IMR-90 (cell line): ENCODE measurements around the gene BRWD1. TPM values are rescaled to one million over a fixed set of nuclear protein-coding genes. Genes with fewer than 3 reads are reported as not detected.

ENCODE experiments used
- ATAC-seq: fragments of 200-7000 bp; cut with Tn5 transposase; 2 replicates; pipeline ENCODE4 v1.9.1; 2020; ENCODE audit warnings: low read depth, mild to moderate bottlenecking, moderate library complexity
- BruUV-seq: library from RNA; stranded (reverse); fragments of 400-500 nt; replicated peaks from 2 replicates; lab custom pipeline; 2021; lab: Mats Ljungman, UMichigan
- CTCF ChIA-PET: fragments of 300-600 bp; formaldehyde crosslinking; extraction: SDS; loops from one replicate; lab custom pipeline; 2021; ENCODE audit warnings: antibody characterized with exemption; lab: Yijun Ruan, JAX
- POLR2A ChIA-PET: fragments of 300-600 bp; sonication (Branson Sonifier 250); formaldehyde crosslinking; loops from one replicate; lab custom pipeline; 2022; ENCODE audit warnings: antibody characterized with exemption; ENCODE audit not compliant: unreplicated experiment; lab: Charles Lee
- DNase-seq: peaks from one replicate; pipeline ENCODE4 v3.0.0; 2013
- H2AFZ ChIP-seq: replicated peaks from 2 replicates; pipeline ENCODE3; 2013; ENCODE audit warnings: low read length, mild to moderate bottlenecking; ENCODE audit not compliant: poor library complexity
- H2AK5ac ChIP-seq: 2 replicates; pipeline ENCODE4 v1.6.1; 2013; ENCODE audit warnings: low read depth, low read length, inconsistent platforms
- H2AK9ac ChIP-seq: replicated peaks from 2 replicates; pipeline ENCODE3; 2013; ENCODE audit warnings: mild to moderate bottlenecking, low read depth, low read length, moderate library complexity; ENCODE audit not compliant: poor library complexity
- H2BK120ac ChIP-seq: 2 replicates; pipeline ENCODE4 v1.6.1; 2013; ENCODE audit warnings: low read depth, low read length, inconsistent platforms
- H2BK15ac ChIP-seq: 3 replicates; pipeline ENCODE4 v1.6.1; 2013; ENCODE audit warnings: low read depth, low read length, inconsistent platforms
- H2BK20ac ChIP-seq: 2 replicates; pipeline ENCODE4 v1.6.1; 2013; ENCODE audit warnings: low read depth, mild to moderate bottlenecking, inconsistent platforms, low read length, moderate library complexity
- H2BK5ac ChIP-seq: 2 replicates; pipeline ENCODE4 v1.6.1; 2013; ENCODE audit warnings: mild to moderate bottlenecking, low read depth, low read length, inconsistent platforms; ENCODE audit not compliant: poor library complexity, severe bottlenecking
- H3K14ac ChIP-seq: replicated peaks from 2 replicates; pipeline ENCODE4 v1.6.1; 2013; ENCODE audit warnings: low read depth, low read length, inconsistent platforms
- H3K18ac ChIP-seq: 2 replicates; pipeline ENCODE4 v1.6.1; 2013; ENCODE audit warnings: low read depth, low read length, control low read depth
- H3K23ac ChIP-seq: 2 replicates; pipeline ENCODE4 v1.6.1; 2013; ENCODE audit warnings: low read depth, low read length, inconsistent platforms
- H3K27ac ChIP-seq: 2 replicates; pipeline ENCODE4 v1.5.1; 2013; ENCODE audit warnings: mild to moderate bottlenecking, control low read depth, low read length; ENCODE audit not compliant: insufficient read depth
- H3K27me3 ChIP-seq: 2 replicates; pipeline ENCODE4 v1.6.1; 2013; ENCODE audit warnings: low read length; ENCODE audit not compliant: control insufficient read depth, insufficient read depth
- H3K36me3 ChIP-seq: 2 replicates; pipeline ENCODE4 v1.6.1; 2013; ENCODE audit warnings: low read length, mixed read lengths; ENCODE audit not compliant: control insufficient read depth, insufficient read depth
- H3K4ac ChIP-seq: 2 replicates; pipeline ENCODE4 v1.6.1; 2013; ENCODE audit warnings: low read depth, low read length, inconsistent platforms
- H3K4me1 ChIP-seq: 2 replicates; pipeline ENCODE4 v1.6.1; 2013; ENCODE audit warnings: low read length, mixed read lengths; ENCODE audit not compliant: control insufficient read depth, insufficient read depth
- H3K4me2 ChIP-seq: 2 replicates; pipeline ENCODE4 v1.6.1; 2013; ENCODE audit warnings: low read depth, mild to moderate bottlenecking, control low read depth, low read length, moderate library complexity
- H3K4me3 ChIP-seq: 2 replicates; pipeline ENCODE4 v1.5.1; 2013; ENCODE audit warnings: low read depth, mild to moderate bottlenecking, control low read depth, low read length, moderate library complexity; ENCODE audit not compliant: insufficient read depth
- H3K56ac ChIP-seq: 2 replicates; pipeline ENCODE4 v1.6.1; 2013; ENCODE audit warnings: low read length, inconsistent platforms; ENCODE audit not compliant: insufficient read depth; ENCODE audit errors: extremely low read depth
- H3K79me1 ChIP-seq, 2 experiments: 2 replicates each; pipeline ENCODE4 v1.6.1; 2013; ENCODE audit warnings: low read length in 2 of 2, inconsistent platforms in 1 of 2, low read depth in 1 of 2
- H3K9ac ChIP-seq: 2 replicates; pipeline ENCODE4 v1.6.1; 2013; ENCODE audit warnings: low read depth, low read length, control low read depth
- H3K9me1 ChIP-seq: 2 replicates; pipeline ENCODE4 v1.6.1; 2013; ENCODE audit warnings: low read length, inconsistent platforms; ENCODE audit not compliant: insufficient read depth
- H3K9me3 ChIP-seq: 2 replicates; pipeline ENCODE4 v1.6.1; 2013; ENCODE audit warnings: low read length; ENCODE audit not compliant: control insufficient read depth, insufficient read depth
- H4K20me1 ChIP-seq: 2 replicates; pipeline ENCODE4 v1.6.1; 2013; ENCODE audit warnings: low read length, inconsistent platforms; ENCODE audit not compliant: insufficient read depth
- H4K5ac ChIP-seq: 2 replicates; pipeline ENCODE4 v1.6.1; 2013; ENCODE audit warnings: mild to moderate bottlenecking, low read depth, low read length, control low read depth
- H4K8ac ChIP-seq, 2 experiments: 2 replicates each; pipeline ENCODE4 v1.6.1; 2013; ENCODE audit warnings: low read depth in 2 of 2, low read length in 2 of 2, control low read depth in 1 of 2, inconsistent platforms in 1 of 2
- H4K91ac ChIP-seq: 2 replicates; pipeline ENCODE4 v1.6.1; 2013; ENCODE audit warnings: low read depth, low read length, inconsistent platforms; ENCODE audit not compliant: insufficient read depth
- BHLHE40 ChIP-seq: fragments of 150-350 bp; IDR thresholded peaks from 2 replicates; pipeline ENCODE4 v1.6.1; 2016; ENCODE audit warnings: mild to moderate bottlenecking, low read depth, low read length
- MAZ ChIP-seq: IDR thresholded peaks from 2 replicates; pipeline ENCODE4 v1.6.1; 2012; ENCODE audit warnings: low read depth, mild to moderate bottlenecking, low read length, improper control_type of control experiment, moderate library complexity, borderline replicate concordance
- POLR2A ChIP-seq: IDR thresholded peaks from 2 replicates; pipeline ENCODE4 v1.6.1; 2012; ENCODE audit warnings: mild to moderate bottlenecking, low read depth, low read length
- SMC3 ChIP-seq: fragments of 150-350 bp; IDR thresholded peaks from 2 replicates; pipeline ENCODE4 v1.6.1; 2016; ENCODE audit warnings: low read depth, mild to moderate bottlenecking, antibody characterized with exemption, low read length, moderate library complexity
- USF2 ChIP-seq: fragments of 150-350 bp; IDR thresholded peaks from 2 replicates; pipeline ENCODE4 v1.6.1; 2017; ENCODE audit warnings: mild to moderate bottlenecking, antibody characterized with exemption, low read length, low read depth
- WGBS, 2 experiments: methylation state at CpG; one replicate each; pipeline versions ENCODE4 v1.1.5 to v1.1.7; 2013; ENCODE audit warnings: missing lambda C conversion rate in 2 of 2; ENCODE audit not compliant: insufficient read length in 1 of 2; ENCODE audit errors: extremely low coverage in 2 of 2; 5-methylcytosine and 5-hydroxymethylcytosine counted together
- dilution Hi-C: fragments of 300-500 bp; cut with HindIII; formaldehyde crosslinking; loops from one replicate; pipeline ENCODE4 v1.14.3; 2018; ENCODE audit warnings: low sequenced_read_pairs; ENCODE audit not compliant: unreplicated experiment
- in situ Hi-C: fragments of 300-500 bp; cut with MboI; formaldehyde crosslinking; loops from 3 replicates; pipeline ENCODE4 v1.14.3; 2019; ENCODE audit warnings: low sequenced_read_pairs, inconsistent platforms, mixed read lengths
- intact Hi-C: fragments of 100-400 bp; cut with micrococcal nuclease; formaldehyde crosslinking; loops from 2 replicates; pipeline ENCODE4 v1.10.0; 2022
- polyA plus RNA-seq, 3 experiments: library from polyadenylated mRNA; depleted of rRNA; stranded (reverse); fragments of >200 nt; gene quantifications; 2 replicates each; pipeline ENCODE4 v1.2.3, GENCODE V29; 2012; ENCODE audit warnings: low replicate concordance in 1 of 3
- total RNA-seq: library from RNA; depleted of rRNA; stranded (reverse); fragments of >200 nt; gene quantifications from 2 replicates; pipeline ENCODE4 v1.2.3, GENCODE V29; 2012

Gene BRWD1
- total and polyA plus RNA-seq, 2 of the 4 experiments (the other 2 are of a cell fraction): 6.7 to 28.7 TPM

GRCh38 chr21:39183272-39184049 is 130.0 kb downstream of the BRWD1 start, which contains the start of gene PSMG1:
PSMG1 (minus strand) TSS chr21:39183451; CDS start chr21:39183385, 66 bp downstream.
- Histone ChIP-seq H3K4me1 (peaks cover 2% of the 10 kb centered on the region; the same call in 1 of the 2 replicates), H2BK20ac (no peak within 1 kb of the TSS), H3K23ac (peak within 1 kb of the TSS; percentile 91), H3K27ac (peak within 1 kb of the TSS; percentile 88), H3K56ac (peak within 1 kb of the TSS; percentile 89), H4K91ac (peak within 1 kb of the TSS; percentile 81), H2AFZ (peak within 1 kb of the TSS; percentile 97), H3K4me3 (peak within 1 kb of the TSS; percentile 92), H3K9ac (peak within 1 kb of the TSS; percentile 90), H2BK15ac (0 out of 3 replicates have a peak within 1 kb of the TSS, but pooled peaks have one; percentile 44), H3K27me3 (no peaks in the 10 kb centered on the region), H4K8ac (peak within 1 kb of the TSS; percentile 71 to 79), H2AK9ac (peak within 1 kb of the TSS; percentile 95), H2AK5ac (peak within 1 kb of the TSS; percentile 47; the same call in 1 of the 2 replicates), H2BK5ac (peak within 1 kb of the TSS; percentile 66), H3K4ac (peak within 1 kb of the TSS; percentile 81), H4K20me1 (peaks cover 6% of the 10 kb centered on the region; the same call in 1 of the 2 replicates), H2BK120ac (no peak within 1 kb of the TSS), H3K4me2 (peak within 1 kb of the TSS; percentile 95), H3K9me1 (no peaks in the 10 kb centered on the region), H3K36me3 (peaks cover 5% of the 10 kb centered on the region), H4K5ac (peak within 1 kb of the TSS; percentile 41; the same call in 1 of the 2 replicates), H3K18ac (peak within 1 kb of the TSS; percentile 48; the same call in 1 of the 2 replicates), H3K79me1 (peaks cover 19 to 36% of the 10 kb centered on the region in 2 experiments), H3K14ac (peak within 1 kb of the TSS; percentile 86), H3K9me3 (no peaks in the 10 kb centered on the region)
- ATAC-seq: peak; percentile 94
- CTCF ChIA-PET: interaction anchor here (1.0 to 1.2 kb wide), 2 partner anchors 17 to 249 kb away, joined by 3 read pairs; no protein-coding TSS in a partner anchor
- TF ChIP-seq USF2 (peak; percentile 77), POLR2A (peak; percentile 90), BHLHE40 (peak; percentile 31; the same call in 1 of the 2 replicates), MAZ (peak; percentile 54; the same call in 1 of the 2 replicates), SMC3 (no peak)
- DNase-seq: peak; percentile 90
- WGBS, 2 experiments: 1% methylated on average over 26 of the region's 76 CpGs; no CpG with 5 or more reads in 1 of the 2 experiments
- intact Hi-C loops (loop anchor here (5.0 kb wide), 2 partner anchors 204 to 264 kb away; partner anchors contain the start of gene LCA5L), in situ Hi-C loops (no loop called here), dilution Hi-C loops (no loop called here)
- no TSS peak for BruUV-seq
- POLR2A ChIA-PET: interaction anchor here (0.6 kb wide), 1 partner anchor 17 kb away, joined by 3 read pairs; no protein-coding TSS in a partner anchor
